ENCODE results near the gene ITK. TPM values are rescaled to one million over a fixed set of nuclear protein-coding genes. Genes with fewer than 3 reads are reported as not detected.
A peak's percentile ranks its signal among the peaks of the same experiment; 100 is the strongest.

The ITK gene
- total RNA-seq, 3 donors from 2014 or later (not counting 1 experiment from before 2014, with no cell fraction given): 153 to 188 (median 186) TPM

DNA sequence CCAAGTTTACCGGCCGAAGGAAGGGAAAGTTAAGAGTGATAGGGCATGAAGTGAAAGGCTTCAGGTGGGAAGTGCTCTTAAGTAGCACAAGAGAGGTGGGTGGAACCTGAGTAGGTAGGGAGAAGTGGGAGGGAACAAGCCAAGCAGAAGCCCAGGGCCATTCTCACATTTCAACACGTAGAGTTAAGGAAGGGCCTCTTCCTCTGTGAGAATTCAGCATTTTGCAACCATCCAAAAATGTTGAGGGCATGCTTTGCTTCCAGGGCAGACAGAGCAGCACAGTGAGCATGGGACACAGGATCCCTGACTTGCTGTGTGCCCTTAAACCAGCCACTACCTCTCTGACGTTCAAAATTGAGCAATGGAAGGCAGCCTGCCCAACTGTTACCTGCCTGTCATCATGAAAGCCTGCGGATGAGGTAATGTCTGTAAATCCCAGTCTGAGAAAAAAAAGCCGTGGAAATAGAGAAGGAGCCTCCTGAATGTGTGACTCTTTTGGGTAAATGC, 88.6 kb downstream of the ITK start:
- peak in 1 of 2 donors; percentile 61 for DNase-seq
- Histone ChIP-seq H3K4me1 (ENCODE audit: control insufficient read depth, insufficient read depth, low read length) (peaks cover 91% of the 10 kb centered on the region), H3K27me3 (ENCODE audit: control insufficient read depth, insufficient read depth, low read length) (no peaks in the 10 kb centered on the region), H3K4me3 (ENCODE audit: low read length) (no peak overlapping the region), H3K27ac (ENCODE audit: low read length) (peak overlapping the region; percentile 86), H3K36me3 (ENCODE audit: control insufficient read depth, insufficient read depth, low read length) (peaks cover 5% of the 10 kb centered on the region), H3K9me3 (ENCODE audit: control insufficient read depth, insufficient read depth, low read length) (no peaks in the 10 kb centered on the region)
- H3K27me3 Mint-ChIP-seq (ENCODE audit: low read depth in 2 of 2): no peaks in the 10 kb centered on the region
- H3K27ac Mint-ChIP-seq: peak overlapping the region; percentile 93 to 99
- no peaks in the 10 kb centered on the region for H3K36me3 Mint-ChIP-seq
- WGBS (ENCODE audit: insufficient coverage): 57% methylated on average over 6 of the region's 6 CpGs
- peak overlapping the region; percentile 31 for H3K4me3 Mint-ChIP-seq
- H3K4me1 Mint-ChIP-seq: peaks cover 91% of the 10 kb centered on the region in 2 donors
- TF ChIP-seq, protein P1, sequence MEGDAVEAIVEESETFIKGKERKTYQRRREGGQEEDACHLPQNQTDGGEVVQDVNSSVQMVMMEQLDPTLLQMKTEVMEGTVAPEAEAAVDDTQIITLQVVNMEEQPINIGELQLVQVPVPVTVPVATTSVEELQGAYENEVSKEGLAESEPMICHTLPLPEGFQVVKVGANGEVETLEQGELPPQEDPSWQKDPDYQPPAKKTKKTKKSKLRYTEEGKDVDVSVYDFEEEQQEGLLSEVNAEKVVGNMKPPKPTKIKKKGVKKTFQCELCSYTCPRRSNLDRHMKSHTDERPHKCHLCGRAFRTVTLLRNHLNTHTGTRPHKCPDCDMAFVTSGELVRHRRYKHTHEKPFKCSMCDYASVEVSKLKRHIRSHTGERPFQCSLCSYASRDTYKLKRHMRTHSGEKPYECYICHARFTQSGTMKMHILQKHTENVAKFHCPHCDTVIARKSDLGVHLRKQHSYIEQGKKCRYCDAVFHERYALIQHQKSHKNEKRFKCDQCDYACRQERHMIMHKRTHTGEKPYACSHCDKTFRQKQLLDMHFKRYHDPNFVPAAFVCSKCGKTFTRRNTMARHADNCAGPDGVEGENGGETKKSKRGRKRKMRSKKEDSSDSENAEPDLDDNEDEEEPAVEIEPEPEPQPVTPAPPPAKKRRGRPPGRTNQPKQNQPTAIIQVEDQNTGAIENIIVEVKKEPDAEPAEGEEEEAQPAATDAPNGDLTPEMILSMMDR (IDR thresholded peaks at IDR 0.05): no peak
- intact Hi-C loops (cut with micrococcal nuclease): no loop called here
- ATAC-seq: no peak
- H3K9me3 Mint-ChIP-seq: no peaks in the 10 kb centered on the region

DNA sequence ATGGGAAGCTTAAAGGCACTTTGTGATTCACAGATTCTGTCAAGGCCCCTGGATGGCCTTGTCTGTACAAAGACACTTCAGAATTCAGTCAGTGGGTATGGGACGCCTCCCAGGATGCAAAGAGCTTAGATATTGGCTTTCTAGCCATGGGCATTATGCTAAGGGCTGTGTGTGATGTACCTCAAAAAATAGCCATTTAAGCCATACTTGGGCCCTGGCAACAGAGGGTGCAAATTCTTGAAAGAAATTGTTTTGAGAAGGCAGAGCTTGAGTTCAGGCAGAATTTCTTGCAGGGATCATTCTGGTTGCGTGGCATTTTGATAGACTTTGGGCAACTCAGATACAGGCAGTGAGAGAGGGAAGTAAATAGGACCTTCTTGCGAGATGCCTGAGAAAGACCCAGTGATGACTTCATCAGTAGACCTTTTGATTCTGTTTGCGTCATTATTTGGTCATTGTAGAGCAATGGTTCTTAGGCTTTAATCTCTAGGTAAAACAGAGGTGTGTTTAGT, 89.2 kb downstream of the ITK start:
- Histone ChIP-seq H3K4me1 (ENCODE audit: control insufficient read depth, insufficient read depth, low read length) (peaks cover 86% of the 10 kb centered on the region), H3K4me3 (ENCODE audit: low read length) (no peak overlapping the region), H3K9me3 (ENCODE audit: control insufficient read depth, insufficient read depth, low read length) (no peaks in the 10 kb centered on the region), H3K27ac (ENCODE audit: low read length) (peak overlapping the region; percentile 86), H3K36me3 (ENCODE audit: control insufficient read depth, insufficient read depth, low read length) (peaks cover 5% of the 10 kb centered on the region), H3K27me3 (ENCODE audit: control insufficient read depth, insufficient read depth, low read length) (no peaks in the 10 kb centered on the region)
- TF ChIP-seq, protein P1 (IDR thresholded peaks at IDR 0.05): no peak
- intact Hi-C loops (cut with micrococcal nuclease): loop anchor here (5.0 kb wide), 3 partner anchors 37 to 238 kb away; no protein-coding TSS in a partner anchor
- H3K9me3 Mint-ChIP-seq: no peaks in the 10 kb centered on the region
- no peaks in the 10 kb centered on the region for H3K27me3 Mint-ChIP-seq (ENCODE audit: low read depth in 2 of 2)
- H3K4me1 Mint-ChIP-seq: peaks cover 91 to 92% of the 10 kb centered on the region in 2 donors
- H3K4me3 Mint-ChIP-seq: peak overlapping the region; percentile 89
- peak in 1 of 2 donors; percentile 46 for DNase-seq
- 73% methylated on average over 4 of the region's 4 CpGs for WGBS (ENCODE audit: insufficient coverage)
- ATAC-seq: no peak
- peak overlapping the region; percentile 93 to 99 for H3K27ac Mint-ChIP-seq
- H3K36me3 Mint-ChIP-seq: no peaks in the 10 kb centered on the region

DNA sequence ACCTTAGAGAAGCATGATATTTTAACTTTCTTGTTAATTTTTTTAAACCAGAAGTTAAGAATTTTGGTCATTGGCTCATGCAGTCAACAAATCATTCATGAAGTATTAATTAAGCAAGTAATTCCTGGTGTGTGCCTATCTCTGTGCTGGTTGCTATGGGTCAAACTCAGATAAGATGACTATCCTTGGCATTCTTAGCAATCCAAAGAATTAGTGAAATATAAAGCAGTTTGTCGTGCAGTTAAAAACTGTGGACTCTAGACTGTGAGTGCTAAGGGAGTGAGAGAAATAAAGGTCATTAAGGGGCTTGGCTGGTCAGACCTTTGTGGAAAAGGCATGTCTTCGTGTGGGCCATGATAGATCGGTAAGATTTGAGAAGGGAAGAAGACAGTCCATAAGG, 90.1 kb downstream of the ITK start:
- Histone ChIP-seq H3K36me3 (ENCODE audit: control insufficient read depth, insufficient read depth, low read length) (peaks cover 5% of the 10 kb centered on the region), H3K27ac (ENCODE audit: low read length) (peak overlapping the region; percentile 86), H3K27me3 (ENCODE audit: control insufficient read depth, insufficient read depth, low read length) (no peaks in the 10 kb centered on the region), H3K4me3 (ENCODE audit: low read length) (no peak overlapping the region), H3K9me3 (ENCODE audit: control insufficient read depth, insufficient read depth, low read length) (no peaks in the 10 kb centered on the region), H3K4me1 (ENCODE audit: control insufficient read depth, insufficient read depth, low read length) (peaks cover 76% of the 10 kb centered on the region)
- intact Hi-C loops (cut with micrococcal nuclease): loop anchor here (1.0 to 5.0 kb wide), 4 partner anchors 37 to 238 kb away; partner anchors contain the start of gene MED7
- DNase-seq (no peak), ATAC-seq (no peak)
- Mint-ChIP-seq H3K27me3 (ENCODE audit: low read depth in 2 of 2) (no peaks in the 10 kb centered on the region), H3K36me3 (no peaks in the 10 kb centered on the region), H3K9me3 (no peaks in the 10 kb centered on the region), H3K4me3 (peak overlapping the region; percentile 89), H3K27ac (peak overlapping the region; percentile 93 to 99), H3K4me1 (peaks cover 88 to 90% of the 10 kb centered on the region in 2 donors)
- WGBS (ENCODE audit: insufficient coverage): 80% methylated on average over 3 of the region's 3 CpGs
- TF ChIP-seq, protein P1 (IDR thresholded peaks at IDR 0.05): no peak

Measured in natural killer cell (primary cell).